ENCODE results near the gene CYFIP2. TPM values are rescaled to one million over a fixed set of nuclear protein-coding genes. Genes with fewer than 3 reads are reported as not detected.

CYFIP2 gene
- total and polyA plus RNA-seq, 2 of the 13 experiments (the other 11 are each of a cell fraction or from before 2014, with no cell fraction given), result 22.6 to 30.3 TPM

DNA sequence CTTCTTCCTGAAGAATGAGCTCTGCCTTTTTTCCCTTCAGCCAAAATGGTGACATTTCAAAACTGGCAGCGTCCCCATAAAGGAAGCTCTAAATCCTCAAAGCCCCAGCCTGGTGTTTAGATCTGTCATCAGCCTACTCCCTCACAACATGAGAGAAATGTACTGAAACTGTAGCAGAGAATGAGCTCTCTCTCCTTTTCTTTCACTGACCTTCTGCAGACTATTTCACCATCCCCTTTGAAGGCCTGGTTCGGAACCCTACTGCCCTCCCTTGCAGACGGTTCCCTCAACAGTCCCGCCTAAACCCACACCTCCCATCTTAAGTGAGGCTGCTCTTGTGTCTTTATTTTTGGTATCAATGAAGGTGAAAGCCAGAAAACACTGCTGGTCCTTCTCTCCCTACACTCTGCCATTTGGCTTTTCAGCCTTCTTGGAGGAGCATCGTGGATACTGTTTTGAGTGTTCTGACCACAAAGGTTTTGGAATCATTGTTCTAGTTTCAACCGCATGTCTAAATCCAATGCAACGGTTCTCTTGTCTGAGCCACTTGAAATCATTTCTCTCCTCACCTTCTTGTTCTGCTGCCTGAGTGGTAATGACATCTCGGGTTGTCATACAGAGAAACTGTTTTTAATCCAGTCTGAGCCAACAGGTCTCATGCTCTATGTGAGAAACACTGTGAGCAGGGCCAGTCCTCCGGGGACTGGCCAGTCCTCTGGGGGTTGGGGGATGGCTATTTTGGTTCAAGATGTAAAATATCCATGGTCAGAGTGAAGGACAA lies 46.2 kb upstream of the CYFIP2 start:
- H2AFZ ChIP-seq (ENCODE audit: low read length), result no peak overlapping the region
- intact Hi-C loops (cut with micrococcal nuclease; ENCODE audit: unreplicated experiment), result no loop called here
- H3K9ac ChIP-seq (ENCODE audit: insufficient read depth, low read depth, low read length), result no peak overlapping the region
- no peak for ATAC-seq
- TF ChIP-seq ZNF713 (CRISPR knock-in tag; IDR thresholded peaks at IDR 0.05), result no peak
- TF ChIP-seq ZNF605 (CRISPR knock-in tag; IDR thresholded peaks at IDR 0.05), result no peak
- TF ChIP-seq ZNF12 (CRISPR knock-in tag; IDR thresholded peaks at IDR 0.05), result no peak
- TF ChIP-seq AGO2 (optimal IDR thresholded peaks at IDR 0.05; ENCODE audit: low read depth, low read length), result no peak
- TF ChIP-seq PBX2 (CRISPR knock-in tag; IDR thresholded peaks at IDR 0.05), result no peak
- no peak for TF ChIP-seq MYC (CRISPR knock-in tag; IDR thresholded peaks at IDR 0.05; ENCODE audit: borderline replicate concordance)
- no peak for TF ChIP-seq ZC3H13 (CRISPR knock-in tag; IDR thresholded peaks at IDR 0.05)
- no peak for TF ChIP-seq ZNF350 (CRISPR knock-in tag; IDR thresholded peaks at IDR 0.05; ENCODE audit: borderline replicate concordance, low read depth)
- no peak for TF ChIP-seq RXRA (CRISPR knock-in tag; IDR thresholded peaks at IDR 0.05)
- TF ChIP-seq NKX3-1 (CRISPR knock-in tag; IDR thresholded peaks at IDR 0.05), result no peak
- H3K27ac ChIP-seq (ENCODE audit: extremely low read length, insufficient read depth, low read length), result no peak overlapping the region
- no peak overlapping the region for H3K4me3 ChIP-seq (replicated peaks in 1 of 3; ENCODE audit: insufficient read depth in 1 of 3, low read depth in 2 of 3, low read length in 3 of 3)
- no peaks in the 10 kb centered on the region for H3K4me1 ChIP-seq (ENCODE audit: insufficient read depth, low read length)
- no peak overlapping the region for H3K4me2 ChIP-seq (ENCODE audit: low read depth, low read length)
- 23% methylated on average over 9 of the region's 9 CpGs for WGBS (ENCODE audit: low lambda C conversion rate)
- 0 out of 5 replicates have a peak, but pooled peaks cover 0 to 1% of the 10 kb centered on the region in 2 experiments for H3K27me3 ChIP-seq (ENCODE audit: control insufficient read depth in 1 of 2, insufficient read depth in 2 of 2, low read length in 2 of 2)
- no peaks in the 10 kb centered on the region for H3K9me3 ChIP-seq (ENCODE audit: low read length)
- ChIA-PET CTCF (ENCODE audit: low intra/inter-chr PET ratio, low total read pairs) (no interaction called here), POLR2A (no interaction called here)
- FAIRE-seq, result no peak
- in situ Hi-C loops (cut with HindIII; ENCODE audit: extremely low pct_ligation_motif_present, low pct_unique_long_range_greater_than_20kb), result no loop called here
- no TSS peak for BruUV-seq (replicated peaks)
- H3K79me2 ChIP-seq (ENCODE audit: insufficient read depth, low read length), result no peaks in the 10 kb centered on the region
- no peaks in the 10 kb centered on the region for H3K36me3 ChIP-seq (replicated peaks in 1 of 2; ENCODE audit: control insufficient read depth in 1 of 2, insufficient read depth in 2 of 2, low read length in 2 of 2)
- no peak for DNase-seq (ENCODE audit: low spot score)
- no peaks in the 10 kb centered on the region for H4K20me1 ChIP-seq (ENCODE audit: insufficient read depth, low read length)
